ENCODE data around the gene ELAVL2.

Gene ELAVL2

DNA sequence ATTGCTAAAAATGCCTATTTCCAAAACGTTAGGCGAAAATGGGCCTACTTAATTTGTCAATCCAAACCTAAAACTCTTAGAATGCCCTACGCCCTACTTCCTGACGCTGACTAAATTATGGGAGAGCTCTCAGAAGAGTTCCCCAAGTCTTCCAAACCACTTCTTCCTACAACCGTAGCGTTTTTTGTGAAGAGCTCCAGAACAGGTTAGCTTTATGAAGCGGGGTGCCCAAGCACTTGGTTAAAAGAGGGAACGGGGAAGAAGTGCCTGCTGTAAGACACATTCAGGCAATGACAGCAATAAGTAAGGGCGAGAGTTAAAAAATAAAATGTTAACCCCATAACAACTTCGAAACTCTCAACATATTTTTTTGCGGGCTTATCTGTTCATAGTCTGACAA lies 2.8 kb downstream of the ELAVL2 start:
- TF ChIP-seq ZNF70 (CRISPR knock-in tag; IDR thresholded peaks at IDR 0.05) (no peak), ZFP3 (CRISPR knock-in tag; IDR thresholded peaks at IDR 0.05) (no peak), ZC3H10 (CRISPR knock-in tag; IDR thresholded peaks at IDR 0.05) (no peak), ESRRG (CRISPR knock-in tag; IDR thresholded peaks at IDR 0.05) (no peak), SNAI2 (CRISPR knock-in tag; IDR thresholded peaks at IDR 0.05) (no peak), ISL1 (CRISPR knock-in tag; IDR thresholded peaks at IDR 0.05) (no peak), GLIS3 (CRISPR knock-in tag; IDR thresholded peaks at IDR 0.05) (no peak), ZNF565 (CRISPR knock-in tag; conservative IDR thresholded peaks at IDR 0.05; ENCODE audit: low read depth) (no peak), TCF4 (CRISPR knock-in tag; IDR thresholded peaks at IDR 0.05; ENCODE audit: borderline replicate concordance) (no peak), ARNTL (CRISPR knock-in tag; IDR thresholded peaks at IDR 0.05; ENCODE audit: borderline replicate concordance, low read depth) (no peak), CSDC2 (CRISPR knock-in tag; IDR thresholded peaks at IDR 0.05) (no peak), PPARA (CRISPR knock-in tag; IDR thresholded peaks at IDR 0.05; ENCODE audit: borderline replicate concordance) (no peak), TOX (CRISPR knock-in tag; IDR thresholded peaks at IDR 0.05; ENCODE audit: borderline replicate concordance) (no peak), BACH2 (CRISPR knock-in tag; IDR thresholded peaks at IDR 0.05; ENCODE audit: borderline replicate concordance) (no peak)
- TF ChIP-seq, protein P1, sequence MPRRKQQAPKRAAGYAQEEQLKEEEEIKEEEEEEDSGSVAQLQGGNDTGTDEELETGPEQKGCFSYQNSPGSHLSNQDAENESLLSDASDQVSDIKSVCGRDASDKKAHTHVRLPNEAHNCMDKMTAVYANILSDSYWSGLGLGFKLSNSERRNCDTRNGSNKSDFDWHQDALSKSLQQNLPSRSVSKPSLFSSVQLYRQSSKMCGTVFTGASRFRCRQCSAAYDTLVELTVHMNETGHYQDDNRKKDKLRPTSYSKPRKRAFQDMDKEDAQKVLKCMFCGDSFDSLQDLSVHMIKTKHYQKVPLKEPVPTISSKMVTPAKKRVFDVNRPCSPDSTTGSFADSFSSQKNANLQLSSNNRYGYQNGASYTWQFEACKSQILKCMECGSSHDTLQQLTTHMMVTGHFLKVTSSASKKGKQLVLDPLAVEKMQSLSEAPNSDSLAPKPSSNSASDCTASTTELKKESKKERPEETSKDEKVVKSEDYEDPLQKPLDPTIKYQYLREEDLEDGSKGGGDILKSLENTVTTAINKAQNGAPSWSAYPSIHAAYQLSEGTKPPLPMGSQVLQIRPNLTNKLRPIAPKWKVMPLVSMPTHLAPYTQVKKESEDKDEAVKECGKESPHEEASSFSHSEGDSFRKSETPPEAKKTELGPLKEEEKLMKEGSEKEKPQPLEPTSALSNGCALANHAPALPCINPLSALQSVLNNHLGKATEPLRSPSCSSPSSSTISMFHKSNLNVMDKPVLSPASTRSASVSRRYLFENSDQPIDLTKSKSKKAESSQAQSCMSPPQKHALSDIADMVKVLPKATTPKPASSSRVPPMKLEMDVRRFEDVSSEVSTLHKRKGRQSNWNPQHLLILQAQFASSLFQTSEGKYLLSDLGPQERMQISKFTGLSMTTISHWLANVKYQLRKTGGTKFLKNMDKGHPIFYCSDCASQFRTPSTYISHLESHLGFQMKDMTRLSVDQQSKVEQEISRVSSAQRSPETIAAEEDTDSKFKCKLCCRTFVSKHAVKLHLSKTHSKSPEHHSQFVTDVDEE (CRISPR knock-in tag; IDR thresholded peaks at IDR 0.05), result no peak
- TF ChIP-seq, protein P2, sequence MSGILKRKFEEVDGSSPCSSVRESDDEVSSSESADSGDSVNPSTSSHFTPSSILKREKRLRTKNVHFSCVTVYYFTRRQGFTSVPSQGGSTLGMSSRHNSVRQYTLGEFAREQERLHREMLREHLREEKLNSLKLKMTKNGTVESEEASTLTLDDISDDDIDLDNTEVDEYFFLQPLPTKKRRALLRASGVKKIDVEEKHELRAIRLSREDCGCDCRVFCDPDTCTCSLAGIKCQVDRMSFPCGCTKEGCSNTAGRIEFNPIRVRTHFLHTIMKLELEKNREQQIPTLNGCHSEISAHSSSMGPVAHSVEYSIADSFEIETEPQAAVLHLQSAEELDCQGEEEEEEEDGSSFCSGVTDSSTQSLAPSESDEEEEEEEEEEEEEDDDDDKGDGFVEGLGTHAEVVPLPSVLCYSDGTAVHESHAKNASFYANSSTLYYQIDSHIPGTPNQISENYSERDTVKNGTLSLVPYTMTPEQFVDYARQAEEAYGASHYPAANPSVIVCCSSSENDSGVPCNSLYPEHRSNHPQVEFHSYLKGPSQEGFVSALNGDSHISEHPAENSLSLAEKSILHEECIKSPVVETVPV (CRISPR knock-in tag; IDR thresholded peaks at IDR 0.05), result no peak
- TF ChIP-seq, protein P3, sequence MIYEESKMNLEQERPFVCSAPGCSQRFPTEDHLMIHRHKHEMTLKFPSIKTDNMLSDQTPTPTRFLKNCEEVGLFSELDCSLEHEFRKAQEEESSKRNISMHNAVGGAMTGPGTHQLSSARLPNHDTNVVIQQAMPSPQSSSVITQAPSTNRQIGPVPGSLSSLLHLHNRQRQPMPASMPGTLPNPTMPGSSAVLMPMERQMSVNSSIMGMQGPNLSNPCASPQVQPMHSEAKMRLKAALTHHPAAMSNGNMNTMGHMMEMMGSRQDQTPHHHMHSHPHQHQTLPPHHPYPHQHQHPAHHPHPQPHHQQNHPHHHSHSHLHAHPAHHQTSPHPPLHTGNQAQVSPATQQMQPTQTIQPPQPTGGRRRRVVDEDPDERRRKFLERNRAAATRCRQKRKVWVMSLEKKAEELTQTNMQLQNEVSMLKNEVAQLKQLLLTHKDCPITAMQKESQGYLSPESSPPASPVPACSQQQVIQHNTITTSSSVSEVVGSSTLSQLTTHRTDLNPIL (CRISPR knock-in tag; IDR thresholded peaks at IDR 0.05; ENCODE audit: low read depth), result no peak
- no peak for ATAC-seq

DNA sequence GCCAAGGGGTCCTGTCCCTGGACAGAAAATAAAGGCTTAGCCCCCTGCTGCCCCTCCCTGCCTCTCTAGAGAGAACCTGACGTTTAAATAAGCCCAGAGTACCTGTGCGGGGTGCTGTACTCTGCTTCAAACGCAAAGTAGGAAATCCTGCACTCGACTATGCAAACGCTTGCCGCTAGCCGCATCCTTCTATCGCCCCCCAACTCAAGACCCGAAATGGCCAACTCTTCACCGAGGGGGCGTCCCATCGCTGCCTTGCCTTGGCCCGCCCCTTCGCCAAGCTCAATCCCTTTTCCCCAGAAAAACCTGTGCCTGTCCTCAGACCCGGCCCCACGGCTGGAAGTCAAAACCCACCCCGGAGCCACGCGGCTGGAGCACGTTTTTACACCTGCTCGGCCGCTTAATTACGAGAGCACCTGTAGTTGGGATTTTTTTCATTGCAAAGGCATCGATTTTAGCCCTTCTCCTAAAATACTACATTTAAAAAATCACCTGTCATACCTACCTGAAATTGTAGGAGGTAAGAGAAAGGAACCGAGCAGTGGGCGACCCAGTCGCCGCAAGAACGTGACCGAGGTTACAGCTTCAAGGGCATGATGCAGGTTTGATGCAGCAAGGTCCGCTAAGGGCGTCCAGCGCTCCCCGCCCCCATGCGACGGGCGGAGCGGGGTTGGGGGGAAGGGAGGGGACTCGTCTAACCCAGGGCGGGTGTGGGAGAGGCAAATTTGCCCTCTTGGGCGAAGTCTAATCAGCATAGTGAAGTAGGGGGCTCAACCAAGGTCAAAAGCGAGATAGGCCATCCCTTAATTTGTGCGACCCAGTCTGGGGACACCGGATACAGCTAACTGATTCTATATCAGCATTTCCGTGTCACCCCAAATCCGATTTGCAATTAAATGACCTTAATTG lies 3.5 kb downstream of the ELAVL2 start:
- ATAC-seq, result no peak

DNA sequence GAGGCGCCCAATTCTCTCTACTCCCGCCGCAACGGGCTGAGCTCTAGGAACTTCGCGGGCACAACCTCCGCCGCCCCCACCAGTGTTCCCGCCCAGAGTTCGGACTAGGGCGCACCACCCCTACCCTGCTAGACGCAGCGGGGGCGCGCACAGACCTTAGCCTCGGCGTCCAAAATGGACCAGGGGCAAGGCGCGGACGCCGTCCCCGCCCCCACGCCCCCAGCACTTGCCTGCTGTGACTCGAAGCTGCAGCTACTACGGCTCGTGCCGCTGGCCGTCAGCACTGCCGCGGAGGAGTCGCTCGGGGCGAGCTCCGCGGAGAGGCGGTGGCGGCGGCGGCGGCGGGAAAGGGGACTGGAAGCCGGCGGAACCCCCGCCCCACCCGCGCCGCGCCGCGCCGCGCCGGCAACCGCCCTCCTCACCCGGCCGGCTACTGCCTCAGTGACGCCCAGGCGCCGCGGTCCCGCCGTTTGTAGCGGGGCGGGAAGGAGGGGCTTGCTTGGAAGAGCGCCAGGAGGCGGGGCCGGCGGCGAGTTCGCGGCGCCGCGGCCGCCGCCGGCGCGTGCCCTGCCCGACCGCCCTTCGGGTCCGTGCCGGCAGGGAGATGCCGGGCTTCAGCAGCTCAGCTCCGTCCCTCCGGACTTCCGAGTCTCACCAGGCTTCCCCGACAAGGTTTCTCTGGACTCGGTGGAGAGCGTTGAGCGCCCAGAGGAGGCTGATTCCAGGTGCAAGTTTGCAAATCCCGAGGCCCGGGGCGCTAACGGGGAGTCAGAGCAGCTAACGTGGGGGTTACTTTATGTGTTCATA lies 4.5 kb downstream of the ELAVL2 start:
- no peak for ATAC-seq
- TF ChIP-seq TCF4 (CRISPR knock-in tag; IDR thresholded peaks at IDR 0.05; ENCODE audit: borderline replicate concordance) (no peak), ZFP30 (CRISPR knock-in tag; IDR thresholded peaks at IDR 0.05) (no peak), BACH2 (CRISPR knock-in tag; IDR thresholded peaks at IDR 0.05; ENCODE audit: borderline replicate concordance) (no peak), TOX (CRISPR knock-in tag; IDR thresholded peaks at IDR 0.05; ENCODE audit: borderline replicate concordance) (no peak), GLIS3 (CRISPR knock-in tag; IDR thresholded peaks at IDR 0.05) (no peak)
- TF ChIP-seq, protein P1 (CRISPR knock-in tag; IDR thresholded peaks at IDR 0.05), result no peak
- TF ChIP-seq, protein P4, sequence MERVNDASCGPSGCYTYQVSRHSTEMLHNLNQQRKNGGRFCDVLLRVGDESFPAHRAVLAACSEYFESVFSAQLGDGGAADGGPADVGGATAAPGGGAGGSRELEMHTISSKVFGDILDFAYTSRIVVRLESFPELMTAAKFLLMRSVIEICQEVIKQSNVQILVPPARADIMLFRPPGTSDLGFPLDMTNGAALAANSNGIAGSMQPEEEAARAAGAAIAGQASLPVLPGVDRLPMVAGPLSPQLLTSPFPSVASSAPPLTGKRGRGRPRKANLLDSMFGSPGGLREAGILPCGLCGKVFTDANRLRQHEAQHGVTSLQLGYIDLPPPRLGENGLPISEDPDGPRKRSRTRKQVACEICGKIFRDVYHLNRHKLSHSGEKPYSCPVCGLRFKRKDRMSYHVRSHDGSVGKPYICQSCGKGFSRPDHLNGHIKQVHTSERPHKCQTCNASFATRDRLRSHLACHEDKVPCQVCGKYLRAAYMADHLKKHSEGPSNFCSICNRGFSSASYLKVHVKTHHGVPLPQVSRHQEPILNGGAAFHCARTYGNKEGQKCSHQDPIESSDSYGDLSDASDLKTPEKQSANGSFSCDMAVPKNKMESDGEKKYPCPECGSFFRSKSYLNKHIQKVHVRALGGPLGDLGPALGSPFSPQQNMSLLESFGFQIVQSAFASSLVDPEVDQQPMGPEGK (CRISPR knock-in tag; IDR thresholded peaks at IDR 0.05; ENCODE audit: borderline replicate concordance), result no peak

More for the DNA sequence above, 3.5 kb downstream of the ELAVL2 start:
- TF ChIP-seq ARNTL (CRISPR knock-in tag; IDR thresholded peaks at IDR 0.05; ENCODE audit: borderline replicate concordance, low read depth), result no peak
- TF ChIP-seq PPARA (CRISPR knock-in tag; IDR thresholded peaks at IDR 0.05; ENCODE audit: borderline replicate concordance), result no peak
- TF ChIP-seq TOX (CRISPR knock-in tag; IDR thresholded peaks at IDR 0.05; ENCODE audit: borderline replicate concordance), result no peak
- TF ChIP-seq ZNF8 (CRISPR knock-in tag; IDR thresholded peaks at IDR 0.05), result no peak
- no peak for TF ChIP-seq OSR1 (CRISPR knock-in tag; IDR thresholded peaks at IDR 0.05)
- TF ChIP-seq, protein P5, sequence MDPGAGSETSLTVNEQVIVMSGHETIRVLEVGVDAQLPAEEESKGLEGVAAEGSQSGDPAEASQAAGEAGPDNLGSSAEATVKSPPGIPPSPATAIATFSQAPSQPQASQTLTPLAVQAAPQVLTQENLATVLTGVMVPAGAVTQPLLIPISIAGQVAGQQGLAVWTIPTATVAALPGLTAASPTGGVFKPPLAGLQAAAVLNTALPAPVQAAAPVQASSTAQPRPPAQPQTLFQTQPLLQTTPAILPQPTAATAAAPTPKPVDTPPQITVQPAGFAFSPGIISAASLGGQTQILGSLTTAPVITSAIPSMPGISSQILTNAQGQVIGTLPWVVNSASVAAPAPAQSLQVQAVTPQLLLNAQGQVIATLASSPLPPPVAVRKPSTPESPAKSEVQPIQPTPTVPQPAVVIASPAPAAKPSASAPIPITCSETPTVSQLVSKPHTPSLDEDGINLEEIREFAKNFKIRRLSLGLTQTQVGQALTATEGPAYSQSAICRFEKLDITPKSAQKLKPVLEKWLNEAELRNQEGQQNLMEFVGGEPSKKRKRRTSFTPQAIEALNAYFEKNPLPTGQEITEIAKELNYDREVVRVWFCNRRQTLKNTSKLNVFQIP (CRISPR knock-in tag; IDR thresholded peaks at IDR 0.05; ENCODE audit: borderline replicate concordance, low read depth), result no peak
- TF ChIP-seq ZNF70 (CRISPR knock-in tag; IDR thresholded peaks at IDR 0.05), result no peak
- no peak for TF ChIP-seq TCF4 (CRISPR knock-in tag; IDR thresholded peaks at IDR 0.05; ENCODE audit: borderline replicate concordance)
